OCI-LY7 (cell line): ENCODE data around the gene SYNE3. TPM values are rescaled to one million over a fixed set of nuclear protein-coding genes. Genes with fewer than 3 reads are reported as not detected.
A peak's percentile ranks its signal among the peaks of the same experiment; 100 is the strongest.

Experiments used
- BruUV-seq: library from RNA; stranded (reverse); fragments of 400-500 nt; replicated peaks from 2 replicates; lab custom pipeline; 2021; lab: Mats Ljungman, UMichigan
- CTCF ChIA-PET: fragments of 300-600 bp; sonication (Branson Sonifier 250); formaldehyde crosslinking; loops from one replicate; lab custom pipeline; 2022; ENCODE audit warnings: antibody characterized with exemption; ENCODE audit not compliant: unreplicated experiment; lab: Charles Lee
- POLR2A ChIA-PET: fragments of 300-600 bp; sonication (Branson Sonifier 250); formaldehyde crosslinking; loops from one replicate; lab custom pipeline; 2022; ENCODE audit warnings: antibody characterized with exemption; lab: Charles Lee
- DNase-seq: peaks from one replicate; pipeline ENCODE4 v3.0.0-alpha.2; 2015; ENCODE audit warnings: low spot score
- H2AFZ ChIP-seq: fragments of 200-600 bp; sonication (generic), shearing (Covaris generic); 2 replicates; pipeline ENCODE4 v1.6.1; 2014; ENCODE audit warnings: mild to moderate bottlenecking, antibody characterized with exemption, low read length, moderate library complexity
- H3K27ac ChIP-seq: fragments of 200-600 bp; sonication (generic); 2 replicates; pipeline ENCODE4 v1.5.1; 2014; ENCODE audit warnings: mixed run types, low read depth, mild to moderate bottlenecking, moderate library complexity, low read length, inconsistent platforms; ENCODE audit not compliant: poor library complexity, severe bottlenecking
- H3K36me3 ChIP-seq: fragments of 200-600 bp; sonication (generic); 2 replicates; pipeline ENCODE4 v1.6.1; 2014; ENCODE audit warnings: mild to moderate bottlenecking, antibody characterized with exemption, low read length, moderate library complexity, mixed read lengths; ENCODE audit not compliant: insufficient read depth
- H3K4me1 ChIP-seq: fragments of 200-600 bp; sonication (generic); 2 replicates; pipeline ENCODE4 v1.5.1; 2014; ENCODE audit warnings: mild to moderate bottlenecking, low read length; ENCODE audit not compliant: insufficient read depth, poor library complexity, severe bottlenecking
- H3K4me2 ChIP-seq: fragments of 200-600 bp; sonication (generic); 2 replicates; pipeline ENCODE4 v1.6.1; 2014; ENCODE audit warnings: mild to moderate bottlenecking, low read length
- H3K4me3 ChIP-seq: fragments of 200-600 bp; sonication (generic); 2 replicates; pipeline ENCODE4 v1.5.1; 2014; ENCODE audit warnings: mild to moderate bottlenecking, low read depth, low read length; ENCODE audit not compliant: poor library complexity, severe bottlenecking
- H3K79me2 ChIP-seq: fragments of 200-600 bp; sonication (generic); 2 replicates; pipeline ENCODE4 v1.6.1; 2016; ENCODE audit warnings: low read depth, mild to moderate bottlenecking, low read length, moderate library complexity, mixed read lengths; ENCODE audit not compliant: insufficient read depth
- H3K9me2 ChIP-seq: fragments of 200-600 bp; sonication (generic); 2 replicates; pipeline ENCODE4 v1.6.1; 2016; ENCODE audit warnings: mild to moderate bottlenecking, low read length, mixed read lengths; ENCODE audit not compliant: insufficient read depth
- H3K9me3 ChIP-seq: fragments of 200-600 bp; sonication (generic); 2 replicates; pipeline ENCODE4 v1.6.1; 2014; ENCODE audit warnings: mild to moderate bottlenecking, mixed run types, low read length, mixed read lengths
- H4K20me1 ChIP-seq: fragments of 200-600 bp; sonication (generic); 2 replicates; pipeline ENCODE4 v1.6.1; 2014; ENCODE audit warnings: mild to moderate bottlenecking, antibody characterized with exemption, low read length, moderate library complexity, mixed read lengths; ENCODE audit not compliant: insufficient read depth
- CTCF ChIP-seq: fragments of 200-600 bp; sonication (generic); conservative IDR thresholded peaks from 2 replicates; pipeline ENCODE4 v1.5.1; 2014; ENCODE audit warnings: mild to moderate bottlenecking, antibody characterized with exemption, low read length, moderate library complexity, mixed read lengths
- EZH2phosphoT487 ChIP-seq: fragments of 200-600 bp; sonication (generic); IDR thresholded peaks from 2 replicates; pipeline ENCODE4 v1.6.1; 2018; ENCODE audit warnings: low read depth, borderline replicate concordance, mild to moderate bottlenecking, mixed run types, antibody characterized with exemption, low read length, moderate library complexity, mixed read lengths
- intact Hi-C: fragments of 100-400 bp; cut with micrococcal nuclease; formaldehyde crosslinking; loops from one replicate; pipeline ENCODE4 v1.10.0; 2022; ENCODE audit not compliant: unreplicated experiment
- total RNA-seq, 2 experiments: library from RNA; depleted of rRNA in 1 of 2; stranded (reverse); fragments of >200 nt in 1 of 2; shearing (Covaris generic) in 1 of 2; gene quantifications; 2 replicates each; pipeline ENCODE4 v1.2.3, GENCODE V29; 2014 to 2022

SYNE3 gene
- total RNA-seq, 2 experiments from 2014 or later: 0.60 to 4.1 TPM

GRCh38 chr14:95521001-95521400 is 4.6 kb upstream of the SYNE3 start:
- intact Hi-C loops: no loop called here
- Histone ChIP-seq H3K9me2 (no peaks in the 10 kb centered on the region), H3K4me2 (no peak overlapping the region), H3K79me2 (no peaks in the 10 kb centered on the region), H3K27ac (no peak overlapping the region), H3K4me1 (peaks cover 59% of the 10 kb centered on the region), H3K4me3 (no peak overlapping the region), H2AFZ (no peak overlapping the region), H3K36me3 (no peaks in the 10 kb centered on the region), H3K9me3 (no peaks in the 10 kb centered on the region), H4K20me1 (no peaks in the 10 kb centered on the region)
- BruUV-seq: no TSS peak
- DNase-seq: no peak
- TF ChIP-seq CTCF (no peak), EZH2phosphoT487 (no peak)
- POLR2A ChIA-PET: interaction anchor here (1.4 kb wide), 1 partner anchor 59 kb away, joined by 3 read pairs; no protein-coding TSS in a partner anchor
- CTCF ChIA-PET: no interaction called here

DNA sequence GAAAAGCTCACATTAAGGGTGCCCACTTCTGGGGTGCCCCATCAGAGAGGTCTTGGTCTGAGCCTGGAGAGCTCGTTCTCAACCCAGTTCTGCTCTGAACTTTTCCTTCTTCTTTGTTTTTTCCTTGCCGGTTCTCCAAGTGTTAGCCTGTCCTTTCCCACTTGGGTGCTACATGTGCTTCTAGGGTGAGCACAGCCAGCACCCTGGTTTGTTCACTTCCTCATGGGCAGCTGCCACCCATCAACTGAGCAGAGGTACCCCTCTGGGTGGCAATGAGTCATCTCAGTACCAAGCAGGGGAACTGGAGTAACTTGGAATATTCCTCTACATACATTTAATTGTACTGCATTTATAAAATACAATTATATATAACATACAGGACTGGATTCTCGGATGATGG is 3.9 kb upstream of the SYNE3 start:
- Histone ChIP-seq H3K4me3 (no peak overlapping the region), H3K4me1 (peaks cover 65% of the 10 kb centered on the region), H3K27ac (no peak overlapping the region), H3K79me2 (no peaks in the 10 kb centered on the region), H2AFZ (peak overlapping the region; percentile 21; the same call in 1 of the 2 replicates), H3K9me3 (no peaks in the 10 kb centered on the region), H3K36me3 (no peaks in the 10 kb centered on the region), H3K4me2 (peak overlapping the region; percentile 45; the same call in 1 of the 2 replicates), H4K20me1 (no peaks in the 10 kb centered on the region), H3K9me2 (no peaks in the 10 kb centered on the region)
- ChIA-PET POLR2A (interaction anchor here (0.6 to 1.9 kb wide), 7 partner anchors 13 to 83 kb away, joined by 3 to 7 read pairs (median 3); no protein-coding TSS in a partner anchor), CTCF (interaction anchor here (0.7 kb wide), 1 partner anchor 26 kb away, joined by 4 read pairs; no protein-coding TSS in a partner anchor)
- TF ChIP-seq CTCF: no peak
- TF ChIP-seq EZH2phosphoT487: no peak
- BruUV-seq: no TSS peak
- DNase-seq: no peak
- intact Hi-C loops: no loop called here

GRCh38 chr14:95519699-95520098 is 3.2 kb upstream of the SYNE3 start:
- CTCF ChIA-PET: interaction anchor here (0.7 kb wide), 1 partner anchor 25 kb away, joined by 4 read pairs; no protein-coding TSS in a partner anchor
- DNase-seq: peak; percentile 58
- H3K9me3 ChIP-seq: no peaks in the 10 kb centered on the region
- TF ChIP-seq CTCF: no peak
- no peaks in the 10 kb centered on the region for H3K79me2 ChIP-seq
- peak overlapping the region; percentile 21 for H3K27ac ChIP-seq
- H4K20me1 ChIP-seq: no peaks in the 10 kb centered on the region
- peak overlapping the region; percentile 10 for H3K4me3 ChIP-seq
- peak overlapping the region; percentile 45 for H3K4me2 ChIP-seq
- peaks cover 66% of the 10 kb centered on the region for H3K4me1 ChIP-seq
- POLR2A ChIA-PET: interaction anchor here (0.7 to 1.9 kb wide), 7 partner anchors 14 to 82 kb away, joined by 3 to 7 read pairs (median 3); no protein-coding TSS in a partner anchor
- intact Hi-C loops: no loop called here
- no peaks in the 10 kb centered on the region for H3K9me2 ChIP-seq
- H3K36me3 ChIP-seq: no peaks in the 10 kb centered on the region
- H2AFZ ChIP-seq: peak overlapping the region; percentile 21; the same call in 1 of the 2 replicates
- BruUV-seq: no TSS peak
